Trophoblast cell (in vitro differentiated cells and primary cell): ENCODE measurements around the gene KDM6B.

Experiments
- DNase-seq, 2 donors: peaks; one replicate each; pipeline ENCODE4 v3.0.0-alpha.2; 2016
- H2AFZ ChIP-seq: 2 replicates; pipeline ENCODE4 v1.6.1; 2013; ENCODE audit warnings: low read length, moderate library complexity, mild to moderate bottlenecking; ENCODE audit not compliant: insufficient read depth, poor library complexity
- H2AK5ac ChIP-seq: 2 replicates; pipeline ENCODE4 v1.6.1; 2013; ENCODE audit warnings: mild to moderate bottlenecking, low read length
- H2BK120ac ChIP-seq: 2 replicates; pipeline ENCODE4 v1.6.1; 2013; ENCODE audit warnings: low read length, mild to moderate bottlenecking, moderate library complexity; ENCODE audit not compliant: insufficient read depth, poor library complexity
- H2BK12ac ChIP-seq: 2 replicates; pipeline ENCODE4 v1.6.1; 2013; ENCODE audit warnings: mild to moderate bottlenecking, low read length, moderate library complexity
- H2BK5ac ChIP-seq: 2 replicates; pipeline ENCODE4 v1.6.1; 2013; ENCODE audit warnings: low read length, low read depth, moderate library complexity, mild to moderate bottlenecking; ENCODE audit not compliant: poor library complexity
- H3K14ac ChIP-seq: 2 replicates; pipeline ENCODE4 v1.6.1; 2013; ENCODE audit warnings: mild to moderate bottlenecking, low read length
- H3K18ac ChIP-seq: 2 replicates; pipeline ENCODE4 v1.6.1; 2013; ENCODE audit warnings: mild to moderate bottlenecking, low read length
- H3K23ac ChIP-seq: 2 replicates; pipeline ENCODE4 v1.6.1; 2013; ENCODE audit warnings: low read length
- H3K27ac ChIP-seq: 2 replicates; pipeline ENCODE4 v1.5.1; 2013; ENCODE audit warnings: low read depth, mild to moderate bottlenecking, inconsistent platforms, low read length, moderate library complexity
- H3K27me3 ChIP-seq: 2 replicates; pipeline ENCODE4 v1.6.1; 2013; ENCODE audit warnings: inconsistent platforms, mild to moderate bottlenecking, low read length, moderate library complexity; ENCODE audit not compliant: insufficient read depth
- H3K36me3 ChIP-seq, 2 experiments: 1 replicate in 1 of 2; 2 replicates in 1 of 2; pipeline ENCODE4 v1.6.1; 2013; ENCODE audit warnings: low read length in 2 of 2, mild to moderate bottlenecking in 2 of 2, moderate library complexity in 1 of 2; ENCODE audit not compliant: insufficient read depth in 2 of 2, control insufficient read depth in 1 of 2
- H3K4ac ChIP-seq: 2 replicates; pipeline ENCODE4 v1.6.1; 2013; ENCODE audit warnings: low read depth, mild to moderate bottlenecking, low read length, moderate library complexity
- H3K4me1 ChIP-seq, 2 experiments: 1 replicate in 1 of 2; 2 replicates in 1 of 2; pipeline ENCODE4 v1.6.1; 2013; ENCODE audit warnings: low read length in 2 of 2, mild to moderate bottlenecking in 2 of 2, moderate library complexity in 1 of 2; ENCODE audit not compliant: insufficient read depth in 2 of 2, control insufficient read depth in 1 of 2
- H3K4me2 ChIP-seq: 2 replicates; pipeline ENCODE4 v1.6.1; 2013; ENCODE audit warnings: inconsistent platforms, mild to moderate bottlenecking, low read length, moderate library complexity
- H3K4me3 ChIP-seq: 2 replicates; pipeline ENCODE4 v1.5.1; 2013; ENCODE audit warnings: mild to moderate bottlenecking, low read depth, low read length, inconsistent platforms
- H3K79me1 ChIP-seq: one replicate; pipeline ENCODE4 v1.6.1; 2013; ENCODE audit warnings: low read length
- H3K79me2 ChIP-seq: 2 replicates; pipeline ENCODE4 v1.6.1; 2013; ENCODE audit warnings: low read length, mild to moderate bottlenecking; ENCODE audit not compliant: control insufficient read depth, insufficient read depth, poor library complexity
- H3K9ac ChIP-seq: 2 replicates; pipeline ENCODE4 v1.6.1; 2013; ENCODE audit warnings: mild to moderate bottlenecking, low read length
- H3K9me3 ChIP-seq: 2 replicates; pipeline ENCODE4 v1.6.1; 2013; ENCODE audit warnings: low read depth, mild to moderate bottlenecking, control low read depth, inconsistent platforms, low read length; ENCODE audit not compliant: insufficient read depth
- H4K12ac ChIP-seq: 2 replicates; pipeline ENCODE4 v1.6.1; 2013; ENCODE audit warnings: low read depth, mild to moderate bottlenecking, low read length, moderate library complexity
- H4K8ac ChIP-seq: 2 replicates; pipeline ENCODE4 v1.6.1; 2013; ENCODE audit warnings: low read depth, mild to moderate bottlenecking, low read length, moderate library complexity
- H4K91ac ChIP-seq: one replicate; pipeline ENCODE4 v1.6.1; 2013; ENCODE audit warnings: low read depth, mild to moderate bottlenecking, low read length, moderate library complexity
- WGBS: extraction: QIAGEN DNeasy Blood & Tissue Kit; methylation state at CpG from one replicate; pipeline ENCODE4 v1.1.7; 2013; ENCODE audit warnings: missing lambda C conversion rate; ENCODE audit not compliant: insufficient read length, insufficient coverage; ENCODE audit errors: extremely low coverage; 5-methylcytosine and 5-hydroxymethylcytosine counted together

Gene KDM6B

GRCh38 chr17:7855660-7856010 lies 21.6 kb downstream of the KDM6B start:
- Histone ChIP-seq H2AK5ac (no peak overlapping the region), H3K23ac (no peak overlapping the region), H3K18ac (peak overlapping the region; percentile 6), H4K12ac (peak overlapping the region; percentile 38), H3K4me2 (peak overlapping the region; percentile 78), H2AFZ (no peak overlapping the region), H2BK12ac (no peak overlapping the region), H2BK5ac (no peak overlapping the region), H3K79me2 (peaks cover 2% of the 10 kb centered on the region), H3K14ac (no peak overlapping the region), H3K36me3 (peaks cover 40 to 41% of the 10 kb centered on the region in 2 experiments), H3K4me1 (peaks cover 18 to 37% of the 10 kb centered on the region in 2 experiments), H3K27ac (no peak overlapping the region), H3K27me3 (no peaks in the 10 kb centered on the region), H3K4me3 (peak overlapping the region; percentile 65), H4K8ac (no peak overlapping the region), H3K79me1 (peaks cover 19% of the 10 kb centered on the region), H3K9me3 (peaks cover 4% of the 10 kb centered on the region), H3K4ac (no peak overlapping the region), H3K9ac (no peak overlapping the region), H4K91ac (no peak overlapping the region), H2BK120ac (no peak overlapping the region)
- WGBS, result no CpG with 5 or more reads among the region's 15 CpGs
- no peak for DNase-seq

DNA sequence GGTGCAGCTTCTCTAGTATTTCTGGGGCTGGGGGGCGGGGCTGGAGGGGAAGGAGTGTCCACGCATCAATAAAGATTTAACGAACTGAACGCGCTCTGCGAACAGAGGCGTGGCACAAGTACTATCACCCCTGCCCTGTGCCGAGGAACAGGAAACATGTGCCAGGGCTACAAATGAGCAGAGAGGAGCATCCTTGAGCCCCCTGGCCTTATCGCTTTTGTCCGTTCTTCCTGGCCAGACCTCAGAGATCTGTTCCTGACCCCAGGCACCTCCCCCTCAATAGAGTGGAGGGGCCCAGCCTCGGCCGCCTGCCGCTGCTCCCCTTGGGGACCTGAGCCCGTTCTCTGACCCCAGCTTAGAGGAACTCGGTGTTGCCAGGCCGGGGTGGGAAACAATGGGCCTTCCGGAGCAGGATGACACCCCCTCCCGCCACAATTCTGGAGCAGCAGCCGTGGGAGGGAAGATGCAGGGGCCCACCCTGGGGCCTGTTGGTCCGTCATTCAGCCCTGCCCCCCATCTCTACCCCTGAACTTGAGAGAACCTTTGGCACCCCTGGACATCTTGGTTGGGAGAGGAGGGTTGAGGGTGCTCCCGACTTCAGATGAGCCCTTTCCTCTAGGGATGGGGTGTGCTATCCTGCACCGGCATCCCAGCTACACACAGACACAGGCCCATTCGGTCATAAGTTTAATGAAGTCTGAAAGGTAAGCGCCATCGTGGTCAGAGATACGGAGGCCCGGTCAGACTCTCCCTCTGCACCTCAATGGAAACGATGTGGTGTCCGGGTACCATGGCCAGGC lies 22.2 kb downstream of the KDM6B start:
- H3K4me1 ChIP-seq, result peaks cover 18 to 37% of the 10 kb centered on the region in 2 experiments
- peak overlapping the region; percentile 78 for H3K4me2 ChIP-seq
- H2AK5ac ChIP-seq, result no peak overlapping the region
- H3K9ac ChIP-seq, result peak overlapping the region; percentile 41
- no peak overlapping the region for H3K18ac ChIP-seq
- H2AFZ ChIP-seq, result peak overlapping the region; percentile 3
- H2BK5ac ChIP-seq, result peak overlapping the region; percentile 14
- DNase-seq, result no peak
- peak overlapping the region; percentile 34 for H3K4me3 ChIP-seq
- H2BK120ac ChIP-seq, result no peak overlapping the region
- H3K14ac ChIP-seq, result peak overlapping the region; percentile 12
- H2BK12ac ChIP-seq, result no peak overlapping the region
- H4K8ac ChIP-seq, result peak overlapping the region; percentile 40
- H3K9me3 ChIP-seq, result peaks cover 4% of the 10 kb centered on the region
- H4K91ac ChIP-seq, result peak overlapping the region; percentile 48
- H3K79me2 ChIP-seq, result peaks cover 2% of the 10 kb centered on the region
- no CpG with 5 or more reads among the region's 29 CpGs for WGBS
- H4K12ac ChIP-seq, result no peak overlapping the region
- peaks cover 19% of the 10 kb centered on the region for H3K79me1 ChIP-seq
- no peak overlapping the region for H3K23ac ChIP-seq
- peak overlapping the region; percentile 97 for H3K27ac ChIP-seq
- peaks cover 34 to 35% of the 10 kb centered on the region in 2 experiments for H3K36me3 ChIP-seq
- H3K4ac ChIP-seq, result peak overlapping the region; percentile 17
- no peaks in the 10 kb centered on the region for H3K27me3 ChIP-seq

DNA sequence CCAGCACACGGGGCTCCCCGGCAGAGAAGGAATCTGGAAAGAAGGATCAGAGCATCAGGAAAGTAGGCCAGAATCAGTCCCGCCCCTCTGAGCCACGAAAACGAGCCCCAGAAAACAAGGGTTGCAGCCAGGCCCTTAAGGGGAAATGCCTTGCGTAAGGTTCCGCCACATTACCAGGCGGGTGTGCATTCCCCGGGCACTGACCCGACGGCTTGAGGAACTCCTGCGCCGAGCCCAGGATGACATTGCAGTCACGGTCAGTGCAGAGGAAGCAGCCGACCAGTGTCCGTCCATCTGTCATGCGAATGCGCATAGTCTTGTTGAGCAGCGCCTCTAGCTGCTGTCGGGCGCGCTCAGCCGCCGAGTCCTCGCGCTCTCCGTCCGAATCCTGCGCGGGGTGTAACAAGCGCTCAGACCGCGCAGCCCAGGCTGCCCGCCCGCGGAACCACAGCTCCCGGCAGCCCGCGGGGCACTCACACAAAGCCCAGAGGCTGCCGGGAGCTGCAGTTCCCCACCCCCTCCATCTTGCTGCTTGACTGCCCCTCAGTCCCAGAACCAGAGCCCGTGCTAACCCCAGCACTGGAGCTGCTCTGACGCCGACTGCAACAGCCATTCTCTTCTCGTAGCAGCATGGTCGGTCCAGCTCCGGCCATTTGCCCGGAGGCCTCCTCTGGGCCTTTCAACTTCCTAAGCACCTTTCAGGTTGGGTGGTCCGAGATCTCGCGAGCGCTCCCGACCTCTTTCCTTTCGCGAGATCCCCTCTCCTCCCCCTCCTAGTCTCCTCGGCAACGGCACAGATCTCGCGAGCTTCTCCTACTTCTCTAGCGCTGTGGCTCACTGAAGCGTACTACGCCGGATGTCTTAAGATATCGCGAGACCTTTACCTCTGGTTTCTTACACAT lies 23.0 kb downstream of the KDM6B start, which contains the start of gene NAA38:
Gene NAA38 (minus strand): TSS at position 749 of the 902 bp plus-strand sequence. CDS start 96 bp downstream, at position 653.
- Histone ChIP-seq H3K4me1 (peaks cover 18 to 33% of the 10 kb centered on the region in 2 experiments), H3K27me3 (no peaks in the 10 kb centered on the region), H4K12ac (peak within 1 kb of the TSS; percentile 81), H3K23ac (no peak within 1 kb of the TSS), H3K9me3 (peaks cover 4% of the 10 kb centered on the region), H4K8ac (peak within 1 kb of the TSS; percentile 96), H3K36me3 (peaks cover 28 to 29% of the 10 kb centered on the region in 2 experiments), H4K91ac (peak within 1 kb of the TSS; percentile 92), H2AK5ac (no peak within 1 kb of the TSS), H3K4me2 (peak within 1 kb of the TSS; percentile 78), H3K4ac (peak within 1 kb of the TSS; percentile 24), H3K4me3 (peak within 1 kb of the TSS; percentile 79), H3K14ac (peak within 1 kb of the TSS; percentile 82), H3K9ac (peak within 1 kb of the TSS; percentile 98), H3K27ac (peak within 1 kb of the TSS; percentile 97), H3K18ac (peak within 1 kb of the TSS; percentile 62), H2BK120ac (peak within 1 kb of the TSS; percentile 75), H3K79me2 (peaks cover 2% of the 10 kb centered on the region), H2BK12ac (no peak within 1 kb of the TSS), H2AFZ (peak within 1 kb of the TSS; percentile 86), H3K79me1 (peaks cover 19% of the 10 kb centered on the region), H2BK5ac (peak within 1 kb of the TSS; percentile 89)
- WGBS, result no CpG with 5 or more reads among the region's 64 CpGs
- peak; percentile 99 to 100 for DNase-seq
